22Rv1 (cell line): ENCODE measurements around the gene TBC1D2.

Experiments used
- ZFX ChIP-seq: fragments of 450-650 bp; IDR thresholded peaks from 2 replicates; pipeline ENCODE4 v1.6.1; 2017; ENCODE audit warnings: antibody characterized with exemption, borderline replicate concordance
- TF ChIP-seq, protein P1 (sequence below): fragments of 450-650 bp; IDR thresholded peaks from 2 replicates; pipeline ENCODE4 v1.5.1; 2017; ENCODE audit warnings: mild to moderate bottlenecking

DNA sequence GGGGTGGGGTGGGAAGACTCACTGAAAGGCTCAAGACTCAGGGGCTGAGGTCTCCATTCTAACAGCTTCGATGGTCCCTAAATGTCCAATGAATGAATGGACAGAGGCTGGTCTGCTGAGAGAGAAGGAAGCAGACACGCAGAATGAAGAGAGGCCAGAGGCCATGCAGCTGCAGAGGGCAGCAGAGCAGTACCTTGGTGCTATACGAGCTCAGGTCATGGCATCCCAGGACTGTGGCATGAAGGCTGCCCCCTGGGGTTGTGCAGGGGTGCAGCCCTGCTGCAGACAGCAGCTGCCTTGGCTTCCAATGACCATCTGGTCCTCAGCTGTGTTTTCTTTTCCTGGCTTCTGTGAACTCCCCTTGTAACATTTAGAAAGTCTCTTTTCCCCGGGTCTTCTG, 47.8 kb downstream of the TBC1D2 start:
- TF ChIP-seq, protein P1, sequence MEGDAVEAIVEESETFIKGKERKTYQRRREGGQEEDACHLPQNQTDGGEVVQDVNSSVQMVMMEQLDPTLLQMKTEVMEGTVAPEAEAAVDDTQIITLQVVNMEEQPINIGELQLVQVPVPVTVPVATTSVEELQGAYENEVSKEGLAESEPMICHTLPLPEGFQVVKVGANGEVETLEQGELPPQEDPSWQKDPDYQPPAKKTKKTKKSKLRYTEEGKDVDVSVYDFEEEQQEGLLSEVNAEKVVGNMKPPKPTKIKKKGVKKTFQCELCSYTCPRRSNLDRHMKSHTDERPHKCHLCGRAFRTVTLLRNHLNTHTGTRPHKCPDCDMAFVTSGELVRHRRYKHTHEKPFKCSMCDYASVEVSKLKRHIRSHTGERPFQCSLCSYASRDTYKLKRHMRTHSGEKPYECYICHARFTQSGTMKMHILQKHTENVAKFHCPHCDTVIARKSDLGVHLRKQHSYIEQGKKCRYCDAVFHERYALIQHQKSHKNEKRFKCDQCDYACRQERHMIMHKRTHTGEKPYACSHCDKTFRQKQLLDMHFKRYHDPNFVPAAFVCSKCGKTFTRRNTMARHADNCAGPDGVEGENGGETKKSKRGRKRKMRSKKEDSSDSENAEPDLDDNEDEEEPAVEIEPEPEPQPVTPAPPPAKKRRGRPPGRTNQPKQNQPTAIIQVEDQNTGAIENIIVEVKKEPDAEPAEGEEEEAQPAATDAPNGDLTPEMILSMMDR: no peak
- TF ChIP-seq ZFX: no peak
